Upper lobe of left lung (tissue), 4 donors: ENCODE measurements around the gene HSPA9.

Experiments
- EP300 ChIP-seq, 4 donors: sonication (generic); formaldehyde crosslinking; IDR thresholded peaks; one replicate each; pipeline ENCODE4 v1.5.1; 2017; ENCODE audit warnings: antibody characterized with exemption in 4 of 4, control low read depth in 2 of 4
- POLR2A ChIP-seq, 4 donors: fragments of 450-650 bp; IDR thresholded peaks; one replicate each; pipeline ENCODE4 v1.5.1; 2016 to 2017; ENCODE audit warnings: antibody characterized with exemption in 4 of 4, mild to moderate bottlenecking in 2 of 4
- POLR2AphosphoS5 ChIP-seq, 2 donors: sonication (generic); formaldehyde crosslinking; IDR thresholded peaks; one replicate each; pipeline ENCODE4 v1.5.1; 2017; ENCODE audit warnings: antibody characterized with exemption in 2 of 2
- TF ChIP-seq, protein P1 (sequence below), 6 experiments: fragments of 450-650 bp in 4 of 6; fragments of 200-600 bp in 2 of 6; sonication (generic) in 2 of 6; IDR thresholded peaks; one replicate each; pipeline ENCODE4 v1.5.1; 2016 to 2019; ENCODE audit warnings: antibody characterized with exemption in 6 of 6

DNA sequence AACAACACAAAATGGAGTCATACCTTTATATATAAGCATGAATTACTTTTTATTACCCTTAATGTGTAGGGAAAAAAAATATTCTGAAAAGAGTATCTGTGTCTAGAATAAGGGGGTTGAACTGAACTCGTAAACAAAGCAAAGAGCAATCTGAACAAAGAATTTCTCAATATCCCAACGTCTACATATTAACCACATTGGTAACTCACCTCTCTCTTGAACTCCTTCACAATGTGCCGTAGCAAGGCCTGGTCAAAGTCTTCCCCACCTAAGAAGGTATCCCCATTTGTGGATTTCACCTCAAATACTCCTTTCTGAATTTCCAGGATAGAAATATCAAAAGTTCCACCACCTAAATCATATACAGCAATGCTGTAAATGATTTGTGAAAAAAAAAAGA, 8.4 kb downstream of the HSPA9 start:
- TF ChIP-seq, protein P1, sequence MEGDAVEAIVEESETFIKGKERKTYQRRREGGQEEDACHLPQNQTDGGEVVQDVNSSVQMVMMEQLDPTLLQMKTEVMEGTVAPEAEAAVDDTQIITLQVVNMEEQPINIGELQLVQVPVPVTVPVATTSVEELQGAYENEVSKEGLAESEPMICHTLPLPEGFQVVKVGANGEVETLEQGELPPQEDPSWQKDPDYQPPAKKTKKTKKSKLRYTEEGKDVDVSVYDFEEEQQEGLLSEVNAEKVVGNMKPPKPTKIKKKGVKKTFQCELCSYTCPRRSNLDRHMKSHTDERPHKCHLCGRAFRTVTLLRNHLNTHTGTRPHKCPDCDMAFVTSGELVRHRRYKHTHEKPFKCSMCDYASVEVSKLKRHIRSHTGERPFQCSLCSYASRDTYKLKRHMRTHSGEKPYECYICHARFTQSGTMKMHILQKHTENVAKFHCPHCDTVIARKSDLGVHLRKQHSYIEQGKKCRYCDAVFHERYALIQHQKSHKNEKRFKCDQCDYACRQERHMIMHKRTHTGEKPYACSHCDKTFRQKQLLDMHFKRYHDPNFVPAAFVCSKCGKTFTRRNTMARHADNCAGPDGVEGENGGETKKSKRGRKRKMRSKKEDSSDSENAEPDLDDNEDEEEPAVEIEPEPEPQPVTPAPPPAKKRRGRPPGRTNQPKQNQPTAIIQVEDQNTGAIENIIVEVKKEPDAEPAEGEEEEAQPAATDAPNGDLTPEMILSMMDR (IDR thresholded peaks at IDR 0.05) = no peak
- no peak for TF ChIP-seq POLR2AphosphoS5 (IDR thresholded peaks at IDR 0.05)
- no peak for TF ChIP-seq EP300 (IDR thresholded peaks at IDR 0.05)
- no peak for TF ChIP-seq POLR2A (IDR thresholded peaks at IDR 0.05)
